Ovary (tissue), 9 donors: ENCODE measurements around the gene NHERF1. TPM values are rescaled to one million over a fixed set of nuclear protein-coding genes. Genes with fewer than 3 reads are reported as not detected.

Source experiments
- DNase-seq, 5 donors: peaks; one replicate each; pipeline ENCODE4 v3.0.0-alpha.2; 2019 to 2020
- H3K27ac ChIP-seq, 2 donors: fragments of 200-600 bp; one replicate each; pipeline versions ENCODE4 v1.5.1 to v1.8.0; 2019 to 2022
- H3K27me3 ChIP-seq: fragments of 200-600 bp; one replicate; pipeline ENCODE4 v1.8.0; 2022
- H3K36me3 ChIP-seq: fragments of 200-600 bp; sonication (generic); one replicate; pipeline ENCODE4 v1.5.1; 2019
- H3K4me1 ChIP-seq: one replicate; pipeline ENCODE4 v1.8.1; 2013; ENCODE audit warnings: mild to moderate bottlenecking, moderate library complexity; ENCODE audit not compliant: insufficient read depth
- H3K4me3 ChIP-seq: fragments of 200-600 bp; sonication (generic); one replicate; pipeline ENCODE4 v1.5.1; 2017
- H3K9me3 ChIP-seq, 2 donors: fragments of 200-600 bp in 1 of 2; sonication (generic) in 1 of 2; one replicate each; pipeline versions ENCODE4 v1.5.1 to v1.8.1; 2013 to 2019; ENCODE audit warnings: mild to moderate bottlenecking in 1 of 2, moderate library complexity in 1 of 2
- CTCF ChIP-seq, 3 donors: fragments of 450-650 bp in 2 of 3; fragments of 200-600 bp in 1 of 3; IDR thresholded peaks; one replicate each; pipeline versions ENCODE4 v1.5.1 to v1.8.0; 2016 to 2022; ENCODE audit warnings: antibody characterized with exemption in 3 of 3, mild to moderate bottlenecking in 1 of 3
- EP300 ChIP-seq: sonication (generic); formaldehyde crosslinking; IDR thresholded peaks from one replicate; pipeline ENCODE4 v1.6.1; 2017; ENCODE audit warnings: antibody characterized with exemption
- POLR2A ChIP-seq: fragments of 450-650 bp; IDR thresholded peaks from one replicate; pipeline ENCODE4 v1.6.1; 2017; ENCODE audit warnings: antibody characterized with exemption, mild to moderate bottlenecking, moderate library complexity
- whole genome bisulfite sequencing, 3 donors: extraction: QIAGEN DNeasy Blood & Tissue Kit in 1 of 3; methylation state at CpG; one replicate each; pipeline versions ENCODE4 v1.1.5 to v1.1.7; 2013 to 2017; 5-methylcytosine and 5-hydroxymethylcytosine counted together
- intact Hi-C, 4 donors: fragments of 100-400 bp; cut with DNase I; formaldehyde crosslinking; loops; one replicate each; pipeline versions ENCODE4 v1.11.0 to v1.15.1; 2022 to 2023
- polyA plus RNA-seq, 2 donors: library from polyadenylated mRNA; stranded (reverse); fragments of 200-250 nt in 1 of 2; fragments of 350-450 nt in 1 of 2; fragmentation: Illumina TruSeq in 1 of 2; extraction: RNeasy Lipid Tissue Mini Kit (QIAGEN cat#74804) in 1 of 2; gene quantifications; one replicate each; pipeline ENCODE4 v1.2.3, GENCODE V29; 2013 to 2014
- total RNA-seq, 7 donors: library from RNA; depleted of rRNA in 2 of 7; stranded (reverse); fragments of >200 nt in 2 of 7; fragmentation: NEBNext Ultra II Directional in 3 of 7; extraction: Animal tissue kit (Norgen Biotek cat#: 25700) in 3 of 7; gene quantifications; one replicate each; pipeline versions ENCODE4 v1.1.0 to v1.2.4, GENCODE V29; 2016 to 2023
- donor health status: DM: no; HTN: no; CAD: no; lungs with moderate emphysema.
- donor health status: DM: no; HTN: no; CAD: no.
- donor health status: Bipolar disorder and iron deficiency.
- donor health status: DM: yes; HTN: yes; CAD: no.
- donor health status: DM: no; HTN: no; CAD: no.
- donor health status: DM: yes; HTN: yes; CAD: no.

NHERF1 gene
- total and polyA plus RNA-seq, 9 donors, result 12.1 to 101 (median 21.0) TPM

- TF ChIP-seq CTCF (IDR thresholded peaks at IDR 0.05) (no peak), EP300 (no peak), POLR2A (no peak)
- Histone ChIP-seq H3K4me1 (no peaks in the 10 kb centered on the region), H3K9me3 (no peaks in the 10 kb centered on the region), H3K27me3 (no peaks in the 10 kb centered on the region), H3K27ac (no peak overlapping the region), H3K36me3 (no peaks in the 10 kb centered on the region), H3K4me3 (no peak overlapping the region)
- 83 to 88% (median 87%) methylated on average over 12 of the region's 12 CpGs for WGBS, 3 donors
- intact Hi-C loops, result no loop called here
- DNase-seq, result no peak
Observed at GRCh38 chr17:74713171-74713755, 35.2 kb upstream of the NHERF1 start.

DNA sequence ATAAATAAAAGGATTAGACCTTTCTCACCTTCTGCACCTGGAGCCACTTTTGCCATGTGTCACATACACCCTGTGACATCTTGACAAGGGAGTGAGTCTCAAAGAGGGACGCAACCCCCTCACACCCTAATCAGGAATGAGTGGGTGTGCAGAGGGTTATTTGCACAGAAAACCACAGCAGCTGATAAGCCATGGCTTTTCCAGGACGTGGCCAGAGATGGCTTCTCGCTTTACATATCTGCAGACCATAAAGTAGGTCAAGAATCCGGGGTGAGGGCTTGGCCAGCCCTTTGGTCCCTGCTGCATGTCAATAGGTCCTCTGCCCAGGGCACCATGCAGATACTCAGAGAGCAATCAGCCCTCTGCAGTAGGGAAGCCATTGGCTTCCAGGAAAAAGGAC, 33.3 kb upstream of the NHERF1 start:
- H3K27ac ChIP-seq, result no peak overlapping the region
- H3K9me3 ChIP-seq, result no peaks in the 10 kb centered on the region
- WGBS, 3 donors, result 12 to 18% (median 17%) methylated on average over 4 of the region's 4 CpGs
- no peak overlapping the region for H3K4me3 ChIP-seq
- DNase-seq, result no peak
- H3K27me3 ChIP-seq, result no peaks in the 10 kb centered on the region
- H3K4me1 ChIP-seq, result no peaks in the 10 kb centered on the region
- intact Hi-C loops, result no loop called here
- TF ChIP-seq CTCF (IDR thresholded peaks at IDR 0.05) (no peak), POLR2A (no peak), EP300 (no peak)
- no peaks in the 10 kb centered on the region for H3K36me3 ChIP-seq

DNA sequence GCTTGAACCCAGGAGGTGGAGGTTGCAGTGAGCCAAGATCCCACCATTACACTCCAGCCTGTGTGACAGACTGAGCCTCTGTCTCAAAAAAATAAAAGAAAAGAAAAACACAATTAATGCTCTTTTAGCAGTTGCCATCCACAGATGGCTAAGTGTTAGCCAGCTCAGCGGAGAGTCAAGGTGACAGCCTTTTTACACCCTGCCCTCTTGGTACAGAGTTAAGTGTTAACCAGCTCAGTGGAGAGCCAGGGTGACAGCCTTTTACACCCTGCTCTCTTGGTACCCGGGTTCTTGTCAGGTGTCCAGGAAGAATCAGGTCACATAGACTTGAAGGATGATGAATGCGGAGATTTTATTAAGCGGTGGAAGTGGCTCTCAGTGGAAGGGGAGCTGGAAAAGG, 27.9 kb upstream of the NHERF1 start:
- Histone ChIP-seq H3K4me3 (no peak overlapping the region), H3K27ac (no peak overlapping the region), H3K9me3 (no peaks in the 10 kb centered on the region), H3K36me3 (no peaks in the 10 kb centered on the region), H3K4me1 (no peaks in the 10 kb centered on the region), H3K27me3 (no peaks in the 10 kb centered on the region)
- intact Hi-C loops, result no loop called here
- TF ChIP-seq EP300, result no peak
- TF ChIP-seq POLR2A, result no peak
- no peak for TF ChIP-seq CTCF (IDR thresholded peaks at IDR 0.05)
- DNase-seq, result no peak
- WGBS, 3 donors, result 89 to 91% (median 90%) methylated on average over 4 of the region's 4 CpGs

DNA sequence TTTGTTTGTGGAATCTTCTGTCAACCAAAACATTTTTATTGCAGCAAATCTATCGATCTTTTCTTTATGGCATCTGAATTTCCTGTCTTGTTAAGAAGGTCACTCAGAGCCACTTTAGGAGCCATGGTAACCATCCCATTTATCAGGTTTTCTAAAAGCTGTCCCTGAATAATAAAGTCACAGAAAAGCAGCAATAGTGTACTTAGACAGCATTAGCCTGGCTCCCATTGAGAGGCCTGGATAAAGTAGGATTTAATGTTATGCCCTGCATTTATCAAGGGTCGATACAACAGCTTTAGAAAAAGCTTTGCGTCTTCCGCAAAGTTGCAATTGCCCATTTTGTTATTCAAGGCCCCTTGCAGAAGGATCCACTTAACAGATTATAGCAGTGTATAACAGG, 25.6 kb upstream of the NHERF1 start:
- H3K27me3 ChIP-seq, result no peaks in the 10 kb centered on the region
- H3K9me3 ChIP-seq, result no peaks in the 10 kb centered on the region
- H3K4me1 ChIP-seq, result no peaks in the 10 kb centered on the region
- H3K36me3 ChIP-seq, result no peaks in the 10 kb centered on the region
- H3K27ac ChIP-seq, result no peak overlapping the region
- no peak for TF ChIP-seq CTCF (IDR thresholded peaks at IDR 0.05)
- no peak for TF ChIP-seq POLR2A
- no peak for TF ChIP-seq EP300
- no peak for DNase-seq
- intact Hi-C loops, result no loop called here
- WGBS, 3 donors, result 85 to 93% (median 88%) methylated on average over 4 of the region's 4 CpGs
- no peak overlapping the region for H3K4me3 ChIP-seq
